ENCODE measurements around the gene POLDIP2.

DNA sequence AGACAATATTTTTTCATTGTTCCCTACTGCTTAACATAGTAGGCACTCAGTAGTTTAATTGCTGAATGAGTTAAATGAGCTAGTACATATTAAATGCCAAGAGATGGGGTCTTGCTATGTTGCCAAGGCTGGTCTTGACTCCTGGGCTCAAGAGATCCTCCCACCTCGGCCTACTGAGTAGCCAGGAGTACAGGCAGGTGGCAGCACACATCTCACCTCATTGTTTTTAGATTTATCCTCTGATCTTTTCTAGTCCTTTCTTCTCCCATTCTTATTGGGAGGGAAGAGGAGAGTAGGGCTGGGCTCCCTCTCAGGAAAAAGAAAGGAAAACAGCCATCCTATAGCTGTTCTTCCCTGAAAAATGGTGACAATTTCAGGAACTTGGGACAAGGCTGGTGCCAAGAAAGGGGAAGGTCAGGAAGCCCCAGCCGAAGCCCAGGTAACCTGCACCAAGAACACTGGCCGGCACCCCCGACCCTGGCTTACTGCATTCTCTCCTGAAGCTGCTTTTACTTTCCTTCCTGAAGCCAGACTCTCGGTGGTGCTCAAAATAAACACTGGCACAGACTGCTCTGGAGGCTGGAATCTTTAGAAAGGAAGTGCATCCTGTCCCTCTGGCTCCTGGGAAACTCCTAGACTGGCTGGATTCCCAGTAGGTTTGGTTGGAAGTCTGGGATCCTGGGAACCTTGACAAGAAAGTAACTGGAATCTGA, 19.1 kb downstream of the POLDIP2 start:
- TF ChIP-seq CTCF (IDR thresholded peaks at IDR 0.05) (no peak), EZH2 (IDR thresholded peaks at IDR 0.05; ENCODE audit: borderline replicate concordance, insufficient read depth, low read depth, low read length, poor library complexity, severe bottlenecking) (no peak)
